GM19468 (cell line): ENCODE measurements around the gene CENPS.
A peak's percentile ranks its signal among the peaks of the same experiment; 100 is the strongest.
"Not testable (repeated sequence)": the region's sequence is repeated elsewhere in the genome, so short reads cannot be mapped to it uniquely, and the experiment has no call there.

ENCODE experiments used
- ATAC-seq: cut with Tn5 transposase; IDR thresholded peaks from one replicate; pipeline ENCODE4 v1.9.1; 2021; ENCODE audit warnings: mild to moderate bottlenecking, moderate library complexity, moderate number of reproducible peaks; ENCODE audit not compliant: unreplicated experiment; ENCODE audit errors: extremely low read depth

The CENPS gene

DNA sequence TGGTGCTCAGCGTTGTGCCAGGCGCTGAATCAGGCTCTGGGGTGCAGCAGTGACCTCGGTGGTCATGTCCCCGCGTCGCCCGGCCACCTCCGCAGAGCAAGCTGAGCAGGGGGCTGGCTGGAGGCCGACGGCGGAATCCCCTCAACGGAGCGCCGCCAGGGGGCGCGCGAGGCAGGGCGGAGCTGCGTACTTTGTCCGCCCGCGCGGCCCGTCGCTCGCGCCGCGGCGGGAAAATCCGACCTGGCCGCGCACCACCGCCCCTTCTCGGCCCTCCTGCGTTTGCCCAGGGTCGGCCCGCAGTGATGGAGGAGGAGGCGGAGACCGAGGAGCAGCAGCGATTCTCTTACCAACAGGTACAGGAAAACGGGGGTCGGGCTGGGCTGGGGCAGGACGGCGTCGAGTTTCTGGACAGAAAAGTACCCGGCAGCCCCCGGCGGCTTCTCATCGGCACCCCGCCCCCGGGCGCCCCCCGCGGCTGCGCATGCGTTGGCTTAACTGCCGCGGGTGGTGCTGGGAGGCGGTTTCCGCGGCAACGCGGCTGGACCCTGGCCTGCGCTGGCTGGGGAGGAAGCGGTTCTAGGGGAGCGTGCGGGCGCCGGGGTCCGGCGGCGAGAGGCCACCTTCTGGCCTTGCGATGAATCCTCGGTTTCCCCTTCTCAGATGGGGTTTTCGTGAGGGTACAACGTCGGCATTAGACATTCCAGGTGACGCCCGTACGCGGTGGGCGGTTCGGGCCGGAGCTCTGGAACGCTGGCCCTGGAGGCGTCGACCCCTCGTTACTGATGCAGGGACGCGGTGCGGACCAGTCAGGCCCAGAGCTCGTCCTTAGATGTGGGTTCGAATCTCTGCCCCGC, at the start of gene CENPS:
Gene CENPS, plus strand, starts transcription at position 218 of the 854 bp plus-strand sequence. Its CDS starts 85 bp downstream, at position 303.
- peak; percentile 60 for ATAC-seq

DNA sequence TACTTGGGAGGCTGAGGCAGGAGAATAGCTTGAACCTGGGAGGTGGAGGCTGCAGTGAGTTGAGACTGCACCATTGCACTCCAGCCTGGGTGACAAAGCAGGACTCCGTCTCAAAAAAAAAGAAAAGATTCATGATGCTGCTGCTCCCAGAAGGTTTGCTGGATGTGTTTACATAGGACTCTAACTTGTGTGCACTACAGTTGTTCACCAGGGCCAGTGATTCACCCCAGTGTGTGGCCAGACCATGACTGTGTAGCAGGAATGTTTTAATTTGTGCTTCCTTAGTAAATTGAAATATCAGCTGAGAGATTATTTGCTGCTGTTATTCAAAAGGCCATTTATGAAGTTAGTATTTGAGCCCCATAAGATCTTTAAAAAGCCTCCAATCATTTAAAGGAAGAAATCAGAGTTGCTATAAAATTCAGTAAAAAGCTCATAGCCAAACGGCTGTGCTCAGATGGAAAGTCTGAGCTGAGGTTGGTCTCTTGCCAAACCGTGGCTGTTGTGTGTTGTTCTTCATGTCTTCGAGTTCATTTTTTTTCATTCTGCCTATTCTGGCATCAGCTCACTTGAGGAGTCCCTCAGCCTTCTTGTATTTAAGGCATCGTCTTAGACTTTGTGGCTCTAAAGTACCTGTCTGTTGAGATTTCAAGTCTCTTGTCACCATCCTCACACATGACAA, 49.5 kb upstream of the CENPS start:
- no peak for ATAC-seq

DNA sequence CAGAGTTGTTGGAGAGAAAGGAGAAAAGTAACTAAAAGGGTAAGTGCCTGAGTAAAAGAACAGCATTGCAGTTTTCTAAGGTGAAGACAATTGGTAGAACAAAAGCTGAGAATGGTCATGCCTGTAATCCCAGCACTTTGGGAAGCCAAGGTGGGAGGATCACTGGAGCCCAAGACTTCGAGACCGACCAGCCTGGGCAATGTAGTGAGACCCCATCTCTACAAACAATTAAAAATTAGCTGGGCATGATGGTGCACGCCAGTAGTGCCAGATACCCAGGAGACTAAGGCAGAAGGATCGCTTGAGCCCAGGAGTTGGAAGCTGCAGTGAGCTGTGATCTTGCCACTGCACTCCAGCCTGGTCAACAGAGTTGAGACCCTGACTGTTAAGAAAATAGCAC, 46.6 kb upstream of the CENPS start:
- no peak for ATAC-seq

DNA sequence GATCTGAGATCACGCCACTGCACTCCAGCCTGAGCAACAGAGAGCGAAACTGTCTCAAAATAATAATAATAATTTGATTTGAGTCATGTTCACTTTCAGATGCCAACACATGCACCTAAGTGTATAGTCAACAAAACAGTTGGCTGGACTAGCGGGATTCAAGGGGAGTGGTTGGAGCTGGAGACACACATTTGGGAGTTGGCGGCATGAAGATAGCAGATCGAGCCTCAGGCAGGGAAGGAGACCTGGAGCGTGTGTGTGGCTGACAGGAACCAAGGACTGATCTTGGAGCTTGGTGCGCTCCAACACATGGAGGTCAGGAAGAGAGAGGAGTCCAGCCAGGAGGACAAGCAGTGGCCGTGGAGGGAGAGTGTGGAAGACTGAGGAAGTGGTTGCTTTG, 46.0 kb upstream of the CENPS start:
- ATAC-seq = no peak

DNA sequence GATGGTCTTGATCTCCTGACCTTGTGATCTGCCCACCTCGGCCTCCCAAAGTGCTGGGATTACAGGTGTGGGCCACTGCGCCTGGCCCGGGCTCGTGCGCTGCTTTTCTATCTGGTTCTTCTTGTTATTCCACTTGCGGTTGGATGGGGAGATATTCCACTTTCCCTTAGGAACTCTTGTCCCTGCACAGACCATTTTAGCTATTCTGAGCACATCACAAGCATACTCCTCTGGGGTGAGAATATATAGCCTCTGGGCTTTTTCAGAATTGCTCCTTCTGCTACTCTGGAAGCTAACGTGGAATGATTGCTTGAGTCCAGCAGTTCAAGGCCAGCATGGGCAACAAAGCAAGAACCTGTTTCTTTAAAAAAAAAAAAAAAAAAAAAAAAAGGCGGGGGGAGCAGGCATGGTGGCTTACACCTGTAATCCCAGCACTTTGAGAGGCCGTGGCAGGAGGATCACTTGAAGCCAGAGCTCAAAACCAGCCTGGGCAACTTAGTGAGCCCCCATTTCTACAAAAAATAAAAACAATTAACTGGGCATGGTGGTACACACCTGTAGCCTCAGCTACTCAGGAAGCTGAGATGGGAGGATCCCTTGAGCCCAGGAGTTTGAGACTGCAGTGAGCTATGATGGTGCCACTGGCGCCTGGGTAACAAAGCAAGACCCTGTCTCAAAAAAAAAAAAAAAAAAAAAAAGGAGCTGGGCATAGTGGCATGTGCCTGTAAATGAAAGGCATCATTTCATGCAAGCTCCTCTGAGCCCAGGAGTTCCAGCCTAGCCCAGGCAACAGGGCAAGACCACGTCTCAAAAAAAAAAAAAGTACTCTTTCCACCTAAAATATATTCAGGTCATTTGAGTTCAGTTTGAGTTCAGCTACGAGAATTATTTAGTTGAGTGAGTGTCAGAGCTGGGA, 43.2 kb upstream of the CENPS start:
- ATAC-seq = no peak

DNA sequence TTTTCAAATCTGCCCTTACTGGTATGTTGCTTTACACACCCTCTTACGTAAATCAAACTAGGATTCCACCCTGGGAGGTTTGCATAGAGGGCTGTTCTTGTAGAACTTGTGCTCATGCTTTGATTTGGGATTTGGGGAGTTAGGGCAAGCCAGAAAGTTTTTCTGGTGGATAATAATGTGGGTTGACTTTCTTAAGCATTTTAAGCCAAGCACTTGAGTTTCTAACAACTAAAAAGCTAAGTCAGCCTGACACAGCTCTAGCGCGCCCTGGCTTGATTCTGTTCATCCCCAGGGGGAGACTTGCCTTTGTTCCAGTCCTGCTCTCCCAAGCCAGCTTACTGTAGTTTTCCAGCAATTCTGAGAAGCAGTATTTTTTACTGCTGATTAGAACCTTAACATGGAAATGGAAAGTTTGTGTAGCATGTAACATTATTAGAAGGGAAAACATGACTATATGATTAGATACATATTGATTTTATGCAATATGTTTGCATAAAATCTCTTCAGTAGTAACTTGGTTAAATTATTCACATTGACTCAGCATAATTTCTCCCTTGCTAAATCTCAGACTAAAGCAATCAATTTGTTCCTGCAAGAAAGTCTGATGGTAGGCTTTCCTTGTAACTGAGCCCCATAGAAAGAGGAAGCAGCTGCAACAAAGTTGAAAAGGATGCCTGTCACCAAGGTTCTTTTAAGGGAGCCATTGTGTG, 42.4 kb upstream of the CENPS start:
- no peak for ATAC-seq

DNA sequence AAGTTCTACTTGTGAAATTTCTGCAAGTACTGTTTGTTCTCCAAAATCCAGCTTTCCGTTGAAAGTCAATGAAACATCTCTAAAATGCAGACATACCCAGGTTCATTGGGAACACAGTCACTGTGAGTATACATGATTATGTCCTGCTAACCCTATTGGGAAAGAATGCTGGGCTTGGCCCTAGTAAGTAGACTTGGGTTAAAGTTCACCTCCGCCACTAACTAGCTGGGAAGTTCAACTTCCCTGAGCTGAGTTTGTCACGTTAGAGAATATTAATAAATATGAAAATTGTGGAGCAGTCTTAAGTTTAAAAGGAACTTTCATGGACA, 41.9 kb upstream of the CENPS start:
- no peak for ATAC-seq

DNA sequence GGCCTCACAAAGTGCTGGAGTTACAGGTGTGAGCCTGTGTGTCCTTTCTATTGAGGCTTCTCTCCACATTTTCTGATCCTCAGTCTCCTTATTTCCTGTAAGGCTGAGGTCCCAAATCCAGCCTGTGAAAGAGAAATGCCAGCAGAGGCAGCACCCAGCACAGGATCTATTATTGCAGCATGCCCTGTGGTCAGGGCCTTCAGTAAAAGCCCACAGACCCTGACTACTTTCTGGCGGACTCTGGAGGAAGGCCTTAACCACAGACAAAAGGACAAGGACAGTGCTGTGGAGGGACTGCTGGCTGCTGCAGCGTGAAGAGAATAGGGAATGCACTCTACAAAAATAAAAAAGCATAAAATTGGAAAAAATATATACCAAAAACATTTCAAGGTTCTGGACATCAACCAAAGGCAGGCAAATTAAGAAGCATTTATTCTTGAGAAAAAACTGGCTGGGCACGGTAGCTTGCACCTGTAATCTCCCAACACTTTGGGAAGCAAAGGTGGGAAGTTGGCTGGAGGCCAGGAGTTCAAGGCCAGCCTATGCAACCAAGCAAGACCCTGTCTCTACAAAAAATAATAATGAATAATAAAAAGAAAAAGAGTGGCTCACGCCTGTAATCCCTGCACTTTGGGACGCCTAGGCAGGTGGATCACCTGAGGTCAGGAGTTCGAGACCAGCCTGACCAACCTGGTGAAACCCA, 40.8 kb upstream of the CENPS start:
- ATAC-seq = no peak

DNA sequence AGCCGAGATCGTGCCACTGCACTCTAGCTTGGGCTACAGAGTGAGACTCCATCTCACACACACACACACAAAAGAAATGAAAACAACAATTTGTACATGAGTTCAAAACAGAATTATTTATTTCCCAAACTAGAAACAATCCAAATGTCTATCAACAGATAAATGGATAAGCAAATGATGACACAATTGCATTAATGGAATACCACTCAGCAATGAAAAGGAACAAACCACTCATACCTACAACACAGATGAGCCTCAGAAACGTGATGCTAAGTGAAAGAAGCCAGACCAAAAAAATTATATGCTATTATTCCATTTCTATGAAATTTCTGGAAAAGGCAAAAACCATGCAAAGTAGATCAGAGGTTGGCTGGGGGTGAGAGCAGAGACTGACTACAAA, 33.4 kb upstream of the CENPS start:
- ATAC-seq = no peak

DNA sequence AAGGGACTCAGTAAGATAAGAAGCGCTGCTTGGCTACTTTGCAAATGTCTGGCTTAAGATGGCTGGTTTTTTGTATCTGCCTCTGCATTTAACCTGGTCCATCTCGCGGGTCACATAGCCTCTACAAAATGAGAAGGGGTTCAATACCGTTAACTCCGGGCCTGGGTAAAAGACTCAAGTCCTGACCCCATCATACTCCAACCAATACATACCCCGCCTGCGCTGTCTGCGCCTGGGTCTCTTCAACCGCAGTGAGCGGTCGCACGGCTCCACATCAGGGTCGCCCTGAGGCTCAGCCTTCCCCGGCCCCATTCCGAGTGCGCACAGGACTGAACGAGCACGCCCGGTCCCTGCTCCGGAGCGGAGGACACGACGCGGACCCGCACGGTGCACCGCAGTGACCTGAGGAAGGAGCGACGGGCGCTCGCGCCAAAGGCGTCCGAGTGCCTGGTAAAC, 31.9 kb upstream of the CENPS start:
- ATAC-seq = no peak

DNA sequence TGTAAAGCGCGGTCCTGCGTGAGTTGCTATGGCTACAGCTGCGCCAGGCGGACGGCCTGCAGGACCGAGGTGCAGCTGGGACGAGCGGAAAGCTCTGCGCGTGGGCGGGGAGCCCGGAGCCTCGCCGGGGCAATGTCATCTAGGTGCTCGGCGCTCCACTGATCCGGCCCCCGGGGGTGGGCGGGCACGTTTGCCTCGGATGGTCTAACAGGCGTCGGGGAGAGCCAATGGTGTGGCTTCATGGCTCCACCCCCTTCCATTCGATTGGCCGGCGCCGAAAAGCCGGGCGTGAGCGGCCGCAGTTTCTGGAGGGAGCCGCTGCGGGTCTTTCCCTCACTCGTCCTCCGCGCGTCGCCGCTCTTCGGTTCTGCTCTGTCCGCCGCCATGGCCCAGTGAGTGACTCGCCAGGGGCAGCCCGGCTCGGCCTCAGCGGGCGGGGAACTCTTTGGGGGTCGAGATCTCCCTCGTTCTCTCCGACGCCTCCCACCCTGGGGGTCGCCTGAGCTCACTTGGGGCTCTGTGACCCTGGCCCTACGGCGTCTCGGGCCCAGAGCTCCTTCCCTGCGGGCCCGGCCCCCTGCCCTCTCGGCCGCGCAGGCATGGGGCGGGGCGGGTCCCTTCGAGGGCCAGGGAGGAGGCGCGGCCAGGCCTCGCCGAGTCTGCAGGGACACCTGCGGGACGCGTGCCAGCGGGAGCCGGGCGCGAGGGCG, 31.3 kb upstream of the CENPS start, which contains the start of gene PGD:
Gene PGD, plus strand, starts transcription at position 331 of the 710 bp plus-strand sequence. Its CDS starts 54 bp downstream, at position 385.
- ATAC-seq = peak; percentile 88

DNA sequence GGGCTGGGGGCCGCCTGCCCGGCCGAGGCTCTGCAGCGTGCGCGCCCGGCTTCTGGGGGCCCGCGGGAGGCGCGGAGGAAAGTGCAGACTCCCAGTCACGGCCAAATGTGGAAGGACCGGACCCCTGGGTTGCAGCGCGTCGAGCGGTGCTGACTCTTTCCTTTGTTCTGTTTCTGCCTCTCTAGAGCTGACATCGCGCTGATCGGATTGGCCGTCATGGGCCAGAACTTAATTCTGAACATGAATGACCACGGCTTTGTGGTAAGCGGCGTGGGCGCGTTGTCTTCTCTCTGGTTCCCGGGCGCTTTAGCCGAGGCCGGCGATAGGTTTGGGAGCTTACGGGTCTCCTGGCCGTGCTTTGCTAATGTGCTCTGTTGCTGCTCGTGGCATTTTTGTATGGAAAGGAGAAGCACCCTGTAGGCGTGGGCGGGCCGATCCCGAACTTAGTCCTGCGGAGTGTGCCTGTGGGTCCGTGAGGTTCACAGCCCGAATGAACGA, 30.7 kb upstream of the CENPS start:
- no peak for ATAC-seq

DNA sequence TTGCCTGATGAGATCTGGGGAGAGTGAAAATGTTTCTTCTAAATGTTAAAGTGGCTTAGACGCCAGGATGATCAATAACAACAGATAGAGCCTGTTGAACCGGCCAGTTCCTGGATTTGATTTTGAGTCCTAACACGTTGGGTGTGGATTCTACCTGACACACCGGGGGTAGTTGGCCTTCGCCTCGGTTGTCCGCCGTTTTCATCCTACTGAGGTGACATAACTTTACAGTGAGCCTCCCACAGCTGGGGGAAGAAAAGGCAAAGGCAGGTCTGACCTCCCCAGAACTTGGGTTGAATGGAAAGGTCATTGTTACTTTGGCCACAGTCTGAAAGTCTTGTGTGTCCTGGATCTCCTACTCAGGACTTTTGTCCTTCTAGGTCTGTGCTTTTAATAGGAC, 30.2 kb upstream of the CENPS start:
- ATAC-seq = no peak

DNA sequence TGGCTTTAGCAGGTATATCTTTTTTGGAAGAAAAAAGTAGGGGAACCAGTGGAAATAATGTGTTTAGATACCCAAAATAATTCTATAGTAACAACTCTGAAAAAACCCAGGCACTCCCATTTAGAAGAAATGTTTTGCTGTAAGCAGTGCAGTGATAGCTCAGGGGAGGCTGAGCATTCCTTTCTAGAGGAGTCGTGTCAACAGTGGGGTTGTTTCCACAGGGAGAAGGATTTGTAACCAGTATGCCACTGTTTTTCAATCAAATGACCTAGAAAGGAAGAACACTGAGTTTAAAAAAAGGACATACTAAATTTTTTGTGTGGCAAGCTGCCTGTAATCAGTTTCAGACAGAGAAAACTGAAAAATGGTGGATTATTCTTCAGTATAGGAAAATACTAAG, 29.0 kb upstream of the CENPS start:
- no peak for ATAC-seq

DNA sequence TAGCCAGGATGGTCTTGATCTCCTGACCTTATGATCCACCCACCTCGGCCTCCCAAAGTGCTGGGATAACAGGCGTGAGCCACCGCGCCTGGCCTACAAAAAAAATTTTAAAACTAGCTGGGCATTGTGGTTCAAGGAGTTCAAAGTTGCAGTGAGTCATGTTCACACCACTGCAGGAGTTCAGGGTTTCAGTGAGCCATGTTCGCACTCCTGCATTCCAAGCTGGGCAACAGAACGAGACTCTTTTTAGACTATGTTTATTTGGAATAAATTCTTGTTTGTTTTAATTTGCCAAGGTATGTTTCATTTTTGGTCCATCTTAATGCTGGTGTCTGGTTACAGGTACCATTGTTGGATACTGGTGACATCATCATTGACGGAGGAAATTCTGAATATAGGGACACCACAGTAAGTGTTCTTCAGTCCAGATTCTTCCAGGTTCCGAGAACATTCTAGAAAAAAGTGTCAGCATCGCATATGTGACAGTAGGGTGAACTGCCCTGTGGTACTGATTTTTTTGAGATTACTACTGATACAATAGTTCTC, 27.4 kb upstream of the CENPS start:
- ATAC-seq = no peak

DNA sequence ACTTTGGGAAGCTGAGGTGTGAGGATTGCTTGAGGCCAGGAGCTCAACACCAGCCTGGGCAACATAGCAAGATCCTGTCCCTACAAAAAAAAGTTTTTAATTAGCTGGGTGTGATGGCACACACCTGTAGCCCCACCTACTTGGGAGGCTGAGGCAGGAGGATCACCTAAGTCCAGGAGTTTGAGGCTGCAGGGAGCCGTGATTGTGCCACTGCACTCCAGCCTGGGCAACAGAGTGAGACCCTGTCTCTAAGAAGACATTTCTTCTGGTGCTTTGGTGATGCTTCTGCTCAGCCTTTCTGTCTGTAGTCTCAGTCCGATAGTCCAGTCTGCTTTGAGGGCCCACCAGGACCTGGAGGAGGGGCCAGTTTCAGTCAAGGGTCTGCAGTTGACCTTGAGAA, 23.0 kb upstream of the CENPS start:
- no peak for ATAC-seq

DNA sequence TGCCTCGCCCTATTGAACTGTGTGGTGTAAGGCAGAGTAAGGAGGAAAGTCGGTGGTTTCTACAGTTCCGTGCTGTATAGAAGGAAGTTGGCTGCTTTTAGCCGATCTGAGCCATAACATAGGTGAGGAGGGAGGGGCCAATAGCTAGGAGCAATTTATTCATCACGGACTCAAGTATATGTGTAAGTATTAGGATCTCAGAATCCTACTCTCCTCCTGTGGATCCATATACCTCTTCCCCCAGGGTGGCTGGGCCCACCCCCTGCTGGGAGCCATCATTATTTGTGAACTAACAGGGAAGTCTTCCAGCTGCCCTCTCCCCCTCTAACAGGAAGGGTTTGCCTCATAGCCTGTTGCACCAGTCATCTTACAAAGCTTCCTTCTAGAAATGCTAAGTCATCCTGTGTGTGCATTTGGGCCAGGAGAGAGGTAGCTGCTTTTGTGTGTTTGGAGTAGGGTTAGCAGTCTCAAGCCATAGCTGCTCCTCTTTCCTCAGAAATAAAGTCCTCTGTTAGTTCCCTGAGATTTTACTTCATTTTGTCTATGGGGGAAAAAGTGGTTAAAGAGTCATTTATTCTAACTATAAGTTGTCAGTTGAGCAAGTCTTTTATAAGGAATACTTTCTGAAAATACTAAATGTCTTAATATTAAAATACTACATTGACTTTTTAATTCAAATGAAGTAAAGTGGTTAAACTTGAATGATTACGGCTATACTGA, 14.9 kb upstream of the CENPS start:
- no peak for ATAC-seq

DNA sequence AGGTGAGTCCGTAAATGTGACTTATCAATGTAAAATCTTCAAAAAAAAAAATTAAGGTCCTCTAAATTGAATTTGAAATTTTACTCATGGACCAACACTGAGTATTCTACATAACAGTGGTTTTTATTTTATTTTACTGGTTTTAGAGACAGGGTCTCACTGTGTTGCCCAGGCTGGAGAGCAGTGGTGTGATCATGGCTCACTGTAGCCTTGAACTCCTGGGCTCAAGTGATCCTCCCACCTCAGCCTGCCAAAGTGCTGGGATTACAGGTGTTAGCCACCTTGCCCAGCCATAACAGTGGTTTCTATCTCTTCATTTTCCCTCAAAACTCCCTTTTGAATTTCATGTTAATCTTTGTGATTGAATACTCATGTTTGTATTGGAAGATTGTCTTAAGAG, 14.3 kb upstream of the CENPS start:
- ATAC-seq = not testable (repeated sequence)
